GM19099 (cell line): ENCODE data around the gene AGAP1.

Experiments used
- POLR2A ChIP-seq: IDR thresholded peaks from 3 replicates; pipeline ENCODE4 v1.6.1; 2011; ENCODE audit warnings: low read depth; ENCODE audit not compliant: insufficient read length; ENCODE audit errors: extremely low read depth

AGAP1 gene

DNA sequence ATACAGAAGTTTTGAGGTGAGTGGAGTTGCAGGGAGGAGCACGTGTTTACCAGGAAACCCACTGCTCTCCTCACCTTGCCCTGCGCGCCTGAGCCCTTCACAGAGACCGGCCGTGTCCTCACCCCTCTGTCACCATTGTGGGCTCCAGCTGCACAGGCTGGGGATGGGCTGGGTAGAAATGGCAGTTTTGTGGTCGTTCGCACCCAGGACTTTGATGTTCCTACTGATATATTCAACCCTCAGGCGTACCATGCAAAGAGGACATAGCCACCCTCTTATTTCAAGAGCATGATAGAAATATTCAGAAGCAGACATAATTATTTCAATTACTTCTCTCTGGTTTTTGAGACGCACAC lies 596.2 kb downstream of the AGAP1 start:
- no peak for TF ChIP-seq POLR2A

DNA sequence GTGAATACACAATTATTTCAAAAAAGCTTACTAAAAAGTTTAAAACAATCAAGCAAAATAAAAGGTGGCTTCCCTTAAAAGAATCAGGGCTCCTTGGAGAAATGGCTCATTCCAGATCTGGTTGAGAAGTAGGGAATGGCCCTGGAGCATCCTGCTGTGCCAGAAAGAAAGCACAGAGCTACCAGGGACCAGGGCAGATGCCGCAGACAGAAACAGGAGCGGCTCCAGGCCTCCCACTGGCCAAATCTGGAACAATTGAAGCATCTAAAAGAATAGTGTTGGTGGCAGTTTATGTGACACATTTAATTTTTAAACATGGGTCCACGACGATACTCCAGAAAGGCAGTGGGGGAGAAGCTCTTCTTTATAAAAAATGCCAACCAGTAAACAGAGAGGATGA lies 598.9 kb downstream of the AGAP1 start:
- no peak for TF ChIP-seq POLR2A

DNA sequence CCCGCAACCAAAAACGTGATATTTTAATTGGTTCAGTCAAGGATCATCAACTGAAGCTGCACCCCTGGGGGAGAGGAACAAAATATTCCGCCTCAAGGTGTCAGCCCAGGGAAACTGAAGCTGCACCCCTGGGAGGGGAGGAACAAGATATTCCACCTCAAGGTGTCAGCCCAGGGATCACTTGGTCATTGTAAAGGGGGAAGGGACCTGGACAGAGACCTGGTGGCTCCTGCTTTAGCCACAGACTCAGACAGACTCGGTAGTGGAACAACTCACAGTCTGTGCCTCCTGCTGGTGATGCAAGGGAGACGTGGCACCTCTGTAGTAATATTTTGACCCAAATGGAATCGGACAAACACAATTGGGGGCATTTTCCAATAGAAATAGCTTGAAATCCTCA lies 599.3 kb downstream of the AGAP1 start:
- TF ChIP-seq POLR2A = no peak

DNA sequence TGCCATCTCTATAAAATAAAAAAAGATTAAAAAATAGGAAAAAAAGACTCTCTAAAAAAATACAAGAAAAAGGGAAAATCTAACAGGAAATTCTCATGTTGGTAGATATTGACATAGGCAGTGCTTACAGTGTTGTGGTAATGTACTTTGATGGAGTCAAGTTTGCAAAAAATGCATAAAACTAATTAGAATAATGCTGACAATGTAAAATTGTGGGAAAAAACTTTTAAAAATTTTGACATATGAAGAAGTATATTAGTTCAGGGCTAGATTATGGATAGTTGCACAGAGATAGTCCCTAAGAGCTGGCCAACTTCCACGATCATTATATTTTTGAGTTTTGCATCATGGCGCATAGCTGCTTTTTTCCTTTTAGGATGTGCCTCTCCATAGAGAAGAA lies 601.7 kb downstream of the AGAP1 start:
- no peak for TF ChIP-seq POLR2A

DNA sequence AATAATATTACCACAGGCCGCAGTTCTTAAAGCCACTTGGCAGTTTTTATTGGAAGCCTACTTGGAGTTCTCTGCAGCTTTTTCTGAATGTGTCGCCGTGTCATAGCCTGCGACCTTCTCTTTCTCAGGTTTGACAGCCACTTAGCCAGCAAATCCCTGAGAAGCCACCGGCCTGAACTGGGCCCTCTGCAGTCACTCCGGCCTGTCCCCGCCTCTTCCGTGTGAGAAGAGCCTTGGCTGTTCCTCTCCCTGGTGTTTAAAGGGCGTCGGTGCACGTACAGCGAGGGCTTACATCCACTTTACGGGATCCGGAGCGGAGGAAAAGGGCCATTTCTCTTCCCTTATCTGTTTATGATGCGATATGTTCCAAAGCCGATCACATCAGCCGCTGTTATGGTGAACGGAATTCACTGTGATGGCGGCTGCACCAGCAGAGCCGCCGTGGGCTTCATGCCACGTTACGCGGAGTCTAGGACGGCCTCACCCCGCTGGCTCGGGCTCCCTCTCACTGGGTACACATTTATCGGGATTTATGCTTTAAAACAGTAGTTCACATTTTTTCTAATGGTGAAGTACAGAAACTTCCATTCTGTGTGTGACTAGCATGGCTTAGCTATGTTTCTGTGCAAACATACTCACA lies 607.6 kb downstream of the AGAP1 start:
- no peak for TF ChIP-seq POLR2A

DNA sequence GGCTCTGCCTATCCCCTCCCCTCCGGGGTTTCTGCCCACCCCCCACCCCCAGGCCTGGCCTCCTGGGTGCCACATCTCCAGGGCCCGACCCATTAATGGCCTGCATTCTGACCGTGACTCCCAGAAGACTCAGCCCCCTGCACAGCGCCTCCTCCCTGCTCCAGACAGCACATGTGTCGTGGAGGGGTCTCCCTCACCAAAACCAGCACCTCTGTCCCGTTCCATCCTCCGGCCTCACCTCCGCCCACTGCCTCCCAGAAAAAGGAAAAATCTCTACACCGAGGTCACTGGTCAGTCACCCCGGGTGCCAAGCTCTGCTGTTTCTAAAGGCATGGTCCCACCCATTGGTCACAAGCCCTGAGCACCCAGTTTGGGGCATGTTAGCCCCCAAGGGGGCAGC lies 609.1 kb downstream of the AGAP1 start:
- no peak for TF ChIP-seq POLR2A

DNA sequence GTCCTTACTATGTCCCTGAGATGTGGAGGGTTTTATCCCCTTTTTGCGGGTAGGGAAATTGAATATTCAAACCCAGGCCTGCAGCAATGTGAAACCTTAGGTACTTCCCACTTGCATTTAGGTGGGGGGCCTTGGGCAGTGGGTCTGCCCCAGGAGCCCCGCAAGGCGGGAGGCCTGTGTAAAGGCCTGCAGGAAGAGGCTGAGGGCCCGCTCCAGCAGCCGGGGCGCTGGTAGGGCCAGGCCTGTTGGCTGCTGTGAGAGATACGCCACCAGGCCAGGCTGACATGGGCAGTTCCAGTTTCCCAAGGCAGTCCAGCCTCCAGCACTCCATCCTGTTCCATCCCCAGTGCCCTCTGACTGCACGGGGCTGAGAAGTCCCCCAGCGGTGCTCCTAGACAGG lies 610.1 kb downstream of the AGAP1 start:
- no peak for TF ChIP-seq POLR2A

DNA sequence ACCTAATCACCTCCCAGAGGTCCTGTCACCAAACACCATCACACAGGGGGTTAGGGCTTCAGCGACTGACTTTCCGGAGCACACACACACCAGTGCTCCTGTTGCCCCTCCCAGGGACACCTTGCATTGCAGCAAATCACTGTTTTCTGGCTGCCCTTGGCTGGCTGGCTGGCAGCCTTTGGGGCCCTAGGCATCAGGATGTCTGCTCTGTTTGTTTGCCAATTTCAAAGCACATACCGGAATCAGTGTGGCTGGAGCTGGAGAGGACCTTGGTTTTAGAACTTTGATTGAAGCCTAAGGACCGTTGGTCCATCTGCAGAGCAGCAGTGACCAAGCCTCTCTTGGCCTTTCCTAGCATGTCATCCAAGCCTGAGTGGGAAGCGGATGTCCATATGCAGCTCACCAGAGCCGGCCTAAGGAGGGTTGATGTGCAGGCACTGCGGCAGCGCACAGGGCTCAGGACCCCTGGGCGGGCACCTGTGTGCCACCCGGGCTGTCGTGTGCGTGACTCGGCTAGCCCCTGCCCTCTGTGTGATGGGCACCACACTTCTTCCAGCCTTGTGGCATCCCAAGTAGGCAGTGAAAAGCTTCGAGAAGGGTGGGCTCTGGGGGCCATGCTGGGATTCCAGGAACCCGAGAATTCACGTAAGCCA lies 612.2 kb downstream of the AGAP1 start:
- TF ChIP-seq POLR2A = no peak

DNA sequence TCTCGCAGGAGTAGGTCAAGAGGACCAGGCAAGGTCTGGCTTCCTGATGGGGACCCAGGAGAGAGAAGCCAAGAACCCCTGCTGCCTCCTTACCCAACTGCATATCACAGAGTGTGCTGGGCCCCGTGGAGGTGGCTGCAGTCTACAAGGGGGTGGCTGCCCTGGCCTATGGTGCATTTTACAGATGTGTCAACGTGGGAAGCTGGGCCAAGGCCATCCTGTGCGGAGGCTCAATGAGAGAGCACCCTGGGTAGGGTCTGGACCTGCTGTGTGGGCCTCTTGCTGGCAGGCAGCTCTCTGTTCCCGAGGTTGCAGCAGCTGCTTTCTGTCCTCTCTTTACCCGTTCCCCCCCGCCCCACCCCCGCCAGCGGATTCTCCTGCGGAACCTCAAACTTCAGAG lies 612.9 kb downstream of the AGAP1 start:
- no peak for TF ChIP-seq POLR2A

DNA sequence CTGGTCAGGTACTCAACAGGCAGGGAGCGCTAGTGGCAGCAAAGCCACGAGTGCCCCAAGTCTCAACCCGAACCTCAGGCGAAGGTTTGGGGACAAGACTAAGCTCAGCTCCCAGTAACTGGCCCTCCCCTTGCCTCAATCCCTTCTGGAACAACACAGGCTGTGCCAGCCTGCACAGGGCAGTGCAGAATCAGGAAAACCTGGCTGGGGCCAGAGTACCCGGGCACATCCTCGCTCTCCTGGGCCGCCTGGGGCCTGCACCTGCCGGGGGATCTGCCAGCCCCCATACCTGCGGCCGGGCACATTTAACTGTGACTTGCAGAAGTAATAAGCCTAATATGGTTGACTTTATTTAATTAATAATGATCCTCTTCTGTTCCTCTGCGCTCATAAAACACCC lies 613.7 kb downstream of the AGAP1 start:
- TF ChIP-seq POLR2A = no peak

DNA sequence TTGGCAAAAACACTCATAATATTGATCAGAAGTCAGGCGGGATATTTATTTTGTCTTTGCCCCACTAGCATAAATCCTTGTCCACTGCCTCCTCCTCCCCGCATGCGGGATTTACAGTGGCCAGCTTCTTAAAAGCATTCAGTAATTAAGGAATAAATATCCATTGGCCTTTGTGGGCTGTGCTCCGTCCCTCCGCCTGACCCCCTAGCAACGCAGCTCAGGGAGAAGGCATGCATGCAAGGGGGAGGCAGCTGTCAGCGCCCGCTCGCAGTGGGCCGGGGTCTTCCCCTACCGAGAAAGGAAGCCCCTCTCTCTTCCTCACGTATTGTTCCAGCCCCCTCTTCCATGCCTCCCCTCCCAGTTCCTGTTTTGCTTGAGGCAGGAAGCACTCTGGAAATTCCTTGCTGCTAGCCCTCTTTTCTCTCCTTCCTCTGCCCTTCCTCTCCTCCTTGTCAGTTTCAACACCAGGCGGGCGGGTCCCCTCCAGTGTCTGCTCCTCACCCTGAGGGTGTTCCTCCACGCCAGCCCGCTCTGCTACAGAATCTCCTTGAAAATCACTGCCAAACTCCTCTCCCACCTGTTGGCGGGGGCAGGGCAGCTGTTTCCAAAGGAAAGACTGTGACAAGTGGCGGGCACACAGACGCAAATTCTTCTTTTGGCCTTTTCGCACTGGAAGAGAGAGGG lies 614.2 kb downstream of the AGAP1 start:
- TF ChIP-seq POLR2A = no peak

DNA sequence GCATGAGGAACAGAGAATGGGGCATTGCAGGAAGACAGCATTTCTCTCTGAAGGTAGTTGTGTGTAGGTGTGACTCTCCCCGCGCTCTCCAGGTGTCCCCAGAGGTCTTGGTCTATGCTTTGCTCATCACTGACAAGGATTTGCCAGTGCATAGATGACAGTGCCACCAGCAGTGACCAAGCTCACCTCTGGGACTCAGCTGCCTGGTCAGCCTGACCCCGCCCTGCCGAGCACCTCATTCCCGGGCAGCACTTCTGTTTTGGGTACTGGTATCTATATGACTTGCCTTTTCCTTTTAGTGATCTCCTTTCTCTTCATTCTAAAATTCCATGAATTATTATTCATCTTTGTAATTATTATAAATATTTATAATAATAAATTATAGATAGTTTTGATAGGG lies 615.2 kb downstream of the AGAP1 start:
- TF ChIP-seq POLR2A = no peak

DNA sequence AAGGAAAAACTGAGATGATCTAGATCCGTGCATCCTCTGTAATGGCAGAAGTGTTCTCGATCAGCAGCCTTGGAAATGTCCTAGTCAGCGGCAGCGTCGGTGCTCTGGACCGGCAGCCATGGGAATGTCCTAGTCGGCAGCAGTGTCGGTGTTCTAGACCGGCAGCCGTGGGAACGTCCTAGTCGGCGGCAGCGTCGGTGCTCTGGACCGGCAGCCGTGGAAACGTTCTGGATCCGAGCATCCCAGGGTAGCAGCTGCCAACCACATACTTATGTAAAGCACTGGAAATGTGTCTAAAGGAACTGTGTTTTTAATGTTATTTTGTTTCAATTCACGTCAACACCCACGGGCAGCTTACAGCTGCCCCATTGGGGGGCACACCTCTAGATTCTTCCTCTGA lies 615.6 kb downstream of the AGAP1 start:
- TF ChIP-seq POLR2A = no peak

DNA sequence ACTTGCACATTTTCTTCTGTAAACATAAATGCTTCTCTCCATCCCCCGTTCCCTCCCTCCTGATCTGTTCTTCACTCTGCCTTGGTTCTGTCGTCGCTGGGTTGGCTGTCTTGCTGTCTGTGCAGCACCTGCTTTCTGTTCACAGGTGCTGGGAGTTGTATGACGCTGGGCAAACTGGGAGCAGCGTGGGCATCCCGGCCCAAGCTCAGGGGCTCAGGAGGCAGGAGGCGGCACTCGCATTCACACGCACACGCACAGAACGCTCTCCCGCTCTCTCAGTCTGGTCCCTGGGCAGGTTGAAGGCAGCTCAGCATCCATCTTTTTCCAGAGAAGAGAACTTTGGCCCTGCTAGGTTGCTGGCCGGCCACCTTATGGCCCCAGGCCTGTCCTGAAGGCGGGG lies 618.6 kb downstream of the AGAP1 start:
- TF ChIP-seq POLR2A = no peak

DNA sequence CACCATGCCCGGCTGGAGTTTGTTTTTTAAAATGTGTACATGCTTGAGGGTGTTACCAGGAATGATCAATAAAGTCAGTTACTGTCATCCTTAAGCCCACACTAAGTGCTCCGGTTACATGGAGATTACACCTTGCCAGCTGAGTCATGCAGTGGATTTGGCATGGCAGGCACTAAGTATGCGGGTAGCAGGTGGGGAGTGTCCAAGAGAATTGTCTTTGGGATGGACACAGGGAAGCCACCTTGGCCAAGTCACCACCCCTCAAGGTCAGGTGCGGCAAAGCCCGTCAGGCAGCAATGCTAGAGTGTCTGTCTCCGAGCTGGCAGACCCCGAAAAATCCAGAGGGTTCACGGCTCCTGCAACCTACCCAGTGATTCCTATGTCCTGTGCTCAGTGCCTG lies 619.6 kb downstream of the AGAP1 start:
- no peak for TF ChIP-seq POLR2A

DNA sequence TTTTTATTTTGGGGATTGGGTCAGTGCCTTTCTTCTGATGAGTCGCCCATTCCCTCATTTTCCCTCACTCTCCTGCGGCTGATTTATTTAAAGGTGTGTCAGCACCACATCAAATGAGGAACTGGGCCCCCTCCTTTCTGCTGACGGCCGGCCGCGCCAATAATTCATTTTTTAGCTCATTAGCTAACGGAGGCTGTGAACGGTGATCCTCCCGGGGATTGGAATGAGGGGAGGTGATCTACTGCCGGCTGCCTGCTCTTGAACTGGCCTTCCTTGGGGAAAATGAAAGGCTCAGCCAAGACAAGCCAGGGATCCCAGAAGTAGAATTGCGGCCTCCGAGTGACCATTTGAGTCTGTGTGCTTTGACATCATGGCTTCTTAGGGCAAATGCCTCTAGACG lies 620.1 kb downstream of the AGAP1 start:
- no peak for TF ChIP-seq POLR2A
